ENCODE results near the gene TICAM2. TPM values are rescaled to one million over a fixed set of nuclear protein-coding genes. Genes with fewer than 3 reads are reported as not detected.

The TICAM2 gene
- total RNA-seq, 1 donor from 2014 or later, result 5.8 TPM

GRCh38 chr5:115578657-115579056 lies 23.6 kb downstream of the TICAM2 start:
- Histone ChIP-seq H3K9me3 (no peaks in the 10 kb centered on the region), H3K36me3 (peaks cover 6% of the 10 kb centered on the region), H3K27ac (no peak overlapping the region), H3K4me1 (no peaks in the 10 kb centered on the region), H3K4me3 (no peak overlapping the region), H3K27me3 (ENCODE audit: low read depth) (no peaks in the 10 kb centered on the region)
- intact Hi-C loops (cut with DNase I), result no loop called here
- ATAC-seq, result no peak
- DNase-seq, result no peak
- no peak for TF ChIP-seq CTCF (IDR thresholded peaks at IDR 0.05)

GRCh38 chr5:115577741-115578140 lies 24.5 kb downstream of the TICAM2 start:
- no peak for TF ChIP-seq CTCF (IDR thresholded peaks at IDR 0.05)
- Histone ChIP-seq H3K9me3 (no peaks in the 10 kb centered on the region), H3K27me3 (ENCODE audit: low read depth) (no peaks in the 10 kb centered on the region), H3K4me1 (no peaks in the 10 kb centered on the region), H3K27ac (no peak overlapping the region), H3K36me3 (peaks cover 6% of the 10 kb centered on the region), H3K4me3 (no peak overlapping the region)
- intact Hi-C loops (cut with DNase I), result no loop called here
- ATAC-seq (no peak), DNase-seq (no peak)

- Histone ChIP-seq H3K27ac (no peak overlapping the region), H3K9me3 (no peaks in the 10 kb centered on the region), H3K27me3 (ENCODE audit: low read depth) (no peaks in the 10 kb centered on the region), H3K36me3 (peaks cover 6% of the 10 kb centered on the region), H3K4me1 (no peaks in the 10 kb centered on the region), H3K4me3 (no peak overlapping the region)
- TF ChIP-seq CTCF (IDR thresholded peaks at IDR 0.05), result no peak
- DNase-seq (no peak), ATAC-seq (no peak)
- intact Hi-C loops (cut with DNase I), result no loop called here
These were observed 24.9 kb downstream of the TICAM2 start for GRCh38 chr5:115577329-115577728.

- H3K27me3 ChIP-seq (ENCODE audit: low read depth), result no peaks in the 10 kb centered on the region
- intact Hi-C loops (cut with DNase I), result no loop called here
- H3K4me3 ChIP-seq, result no peak overlapping the region
- H3K4me1 ChIP-seq, result no peaks in the 10 kb centered on the region
- DNase-seq (no peak), ATAC-seq (no peak)
- H3K36me3 ChIP-seq, result peaks cover 6% of the 10 kb centered on the region
- TF ChIP-seq CTCF (IDR thresholded peaks at IDR 0.05), result no peak
- H3K9me3 ChIP-seq, result no peaks in the 10 kb centered on the region
- H3K27ac ChIP-seq, result no peak overlapping the region
These were observed 26.9 kb downstream of the TICAM2 start for GRCh38 chr5:115575167-115576070.

- Histone ChIP-seq H3K27ac (no peak overlapping the region), H3K27me3 (ENCODE audit: low read depth) (no peaks in the 10 kb centered on the region), H3K9me3 (no peaks in the 10 kb centered on the region), H3K4me1 (no peaks in the 10 kb centered on the region), H3K4me3 (no peak overlapping the region), H3K36me3 (peaks cover 6% of the 10 kb centered on the region)
- no peak for ATAC-seq
- TF ChIP-seq CTCF (IDR thresholded peaks at IDR 0.05), result no peak
- no peak for DNase-seq
- intact Hi-C loops (cut with DNase I), result loop anchor here (5.0 kb wide), 1 partner anchor 266 kb away; no protein-coding TSS in a partner anchor
These were observed 29.1 kb downstream of the TICAM2 start for GRCh38 chr5:115573133-115573532.

Measured in lower lobe of right lung (tissue), 2 donors.